Measurements from ENCODE around the gene RGS3. TPM values are rescaled to one million over a fixed set of nuclear protein-coding genes. Genes with fewer than 3 reads are reported as not detected.
A peak's percentile ranks its signal among the peaks of the same experiment; 100 is the strongest.

RGS3 gene
- total and polyA plus RNA-seq, 2 of the 13 experiments (the other 11 are each of a cell fraction or from before 2014, with no cell fraction given), result 17.1 to 28.8 TPM

- TF ChIP-seq NFKB2 (CRISPR knock-in tag; IDR thresholded peaks at IDR 0.05; ENCODE audit: borderline replicate concordance) (no peak), CENPBD1 (CRISPR knock-in tag; IDR thresholded peaks at IDR 0.05; ENCODE audit: borderline replicate concordance, low read depth) (no peak), SPEN (CRISPR knock-in tag; IDR thresholded peaks at IDR 0.05; ENCODE audit: low read depth) (peak; percentile 34; the same call in 1 of the 2 replicates), ADNP (CRISPR knock-in tag; IDR thresholded peaks at IDR 0.05) (no peak), TBX2 (CRISPR knock-in tag; IDR thresholded peaks at IDR 0.05; ENCODE audit: borderline replicate concordance) (peak; percentile 39; the same call in 1 of the 2 replicates), HDAC2 (CRISPR knock-in tag; IDR thresholded peaks at IDR 0.05) (peak; percentile 30; the same call in 1 of the 2 replicates), BCL3 (CRISPR knock-in tag; IDR thresholded peaks at IDR 0.05) (peak; percentile 65; the same call in 1 of the 2 replicates), GFI1 (CRISPR knock-in tag; IDR thresholded peaks at IDR 0.05; ENCODE audit: borderline replicate concordance) (peak; percentile 80), ARNTL (CRISPR knock-in tag; IDR thresholded peaks at IDR 0.05) (no peak), IKZF4 (CRISPR knock-in tag; IDR thresholded peaks at IDR 0.05; ENCODE audit: borderline replicate concordance, low read depth, not compliant biosample characterization) (no peak), FOXA3 (CRISPR knock-in tag; IDR thresholded peaks at IDR 0.05) (no peak), MLX (CRISPR knock-in tag; IDR thresholded peaks at IDR 0.05) (no peak), ZBTB38 (CRISPR knock-in tag; IDR thresholded peaks at IDR 0.05) (no peak; the same call in 1 of the 2 replicates), HOXA5 (CRISPR knock-in tag; IDR thresholded peaks at IDR 0.05) (peak; percentile 40; the same call in 1 of the 2 replicates), HHEX (CRISPR knock-in tag; IDR thresholded peaks at IDR 0.05) (no peak), KLF13 (CRISPR knock-in tag; IDR thresholded peaks at IDR 0.05) (no peak), LBX2 (CRISPR knock-in tag; IDR thresholded peaks at IDR 0.05; ENCODE audit: borderline replicate concordance) (no peak), ZNF607 (CRISPR knock-in tag; IDR thresholded peaks at IDR 0.05; ENCODE audit: borderline replicate concordance) (peak; percentile 83; the same call in 1 of the 2 replicates), RXRA (CRISPR knock-in tag; IDR thresholded peaks at IDR 0.05) (no peak), ZSCAN29 (CRISPR knock-in tag; conservative IDR thresholded peaks at IDR 0.05) (0 out of 2 replicates have a peak, but pooled peaks have one; percentile 8), POLR2AphosphoS2 (IDR thresholded peaks at IDR 0.05; ENCODE audit: low read depth, low read length) (no peak), MXD1 (CRISPR knock-in tag; IDR thresholded peaks at IDR 0.05) (peak; percentile 63), HCFC1 (IDR thresholded peaks at IDR 0.05; ENCODE audit: low read depth, low read length) (no peak), MEIS1 (CRISPR knock-in tag; IDR thresholded peaks at IDR 0.05; ENCODE audit: borderline replicate concordance) (peak; percentile 47; the same call in 1 of the 2 replicates), GABPB1 (CRISPR knock-in tag; IDR thresholded peaks at IDR 0.05) (peak; percentile 50; the same call in 1 of the 2 replicates), ZNF350 (CRISPR knock-in tag; IDR thresholded peaks at IDR 0.05; ENCODE audit: borderline replicate concordance, low read depth) (peak; percentile 39; the same call in 1 of the 2 replicates), ZMYM2 (CRISPR knock-in tag; IDR thresholded peaks at IDR 0.05) (peak; percentile 50; the same call in 1 of the 2 replicates)
Measured at GRCh38 chr9:113463418-113464285, at the start of gene RGS3 (continued).
